OCI-LY7 (cell line): Measurements from ENCODE around the gene CCDC159. TPM values are rescaled to one million over a fixed set of nuclear protein-coding genes. Genes with fewer than 3 reads are reported as not detected.

Experiments
- BruUV-seq: library from RNA; stranded (reverse); fragments of 400-500 nt; replicated peaks from 2 replicates; lab custom pipeline; 2021; lab: Mats Ljungman, UMichigan
- CTCF ChIA-PET: fragments of 300-600 bp; sonication (Branson Sonifier 250); formaldehyde crosslinking; loops from one replicate; lab custom pipeline; 2022; ENCODE audit warnings: antibody characterized with exemption; ENCODE audit not compliant: unreplicated experiment; lab: Charles Lee
- POLR2A ChIA-PET: fragments of 300-600 bp; sonication (Branson Sonifier 250); formaldehyde crosslinking; loops from one replicate; lab custom pipeline; 2022; ENCODE audit warnings: antibody characterized with exemption; lab: Charles Lee
- DNase-seq: peaks from one replicate; pipeline ENCODE4 v3.0.0-alpha.2; 2015; ENCODE audit warnings: low spot score
- H2AFZ ChIP-seq: fragments of 200-600 bp; sonication (generic), shearing (Covaris generic); 2 replicates; pipeline ENCODE4 v1.6.1; 2014; ENCODE audit warnings: mild to moderate bottlenecking, antibody characterized with exemption, low read length, moderate library complexity
- H3K27ac ChIP-seq: fragments of 200-600 bp; sonication (generic); 2 replicates; pipeline ENCODE4 v1.5.1; 2014; ENCODE audit warnings: mixed run types, low read depth, mild to moderate bottlenecking, moderate library complexity, low read length, inconsistent platforms; ENCODE audit not compliant: poor library complexity, severe bottlenecking
- H3K36me3 ChIP-seq: fragments of 200-600 bp; sonication (generic); 2 replicates; pipeline ENCODE4 v1.6.1; 2014; ENCODE audit warnings: mild to moderate bottlenecking, antibody characterized with exemption, low read length, moderate library complexity, mixed read lengths; ENCODE audit not compliant: insufficient read depth
- H3K4me1 ChIP-seq: fragments of 200-600 bp; sonication (generic); 2 replicates; pipeline ENCODE4 v1.5.1; 2014; ENCODE audit warnings: mild to moderate bottlenecking, low read length; ENCODE audit not compliant: insufficient read depth, poor library complexity, severe bottlenecking
- H3K4me2 ChIP-seq: fragments of 200-600 bp; sonication (generic); 2 replicates; pipeline ENCODE4 v1.6.1; 2014; ENCODE audit warnings: mild to moderate bottlenecking, low read length
- H3K4me3 ChIP-seq: fragments of 200-600 bp; sonication (generic); 2 replicates; pipeline ENCODE4 v1.5.1; 2014; ENCODE audit warnings: mild to moderate bottlenecking, low read depth, low read length; ENCODE audit not compliant: poor library complexity, severe bottlenecking
- H3K79me2 ChIP-seq: fragments of 200-600 bp; sonication (generic); 2 replicates; pipeline ENCODE4 v1.6.1; 2016; ENCODE audit warnings: low read depth, mild to moderate bottlenecking, low read length, moderate library complexity, mixed read lengths; ENCODE audit not compliant: insufficient read depth
- H3K9me2 ChIP-seq: fragments of 200-600 bp; sonication (generic); 2 replicates; pipeline ENCODE4 v1.6.1; 2016; ENCODE audit warnings: mild to moderate bottlenecking, low read length, mixed read lengths; ENCODE audit not compliant: insufficient read depth
- H3K9me3 ChIP-seq: fragments of 200-600 bp; sonication (generic); 2 replicates; pipeline ENCODE4 v1.6.1; 2014; ENCODE audit warnings: mild to moderate bottlenecking, mixed run types, low read length, mixed read lengths
- H4K20me1 ChIP-seq: fragments of 200-600 bp; sonication (generic); 2 replicates; pipeline ENCODE4 v1.6.1; 2014; ENCODE audit warnings: mild to moderate bottlenecking, antibody characterized with exemption, low read length, moderate library complexity, mixed read lengths; ENCODE audit not compliant: insufficient read depth
- CTCF ChIP-seq: fragments of 200-600 bp; sonication (generic); conservative IDR thresholded peaks from 2 replicates; pipeline ENCODE4 v1.5.1; 2014; ENCODE audit warnings: mild to moderate bottlenecking, antibody characterized with exemption, low read length, moderate library complexity, mixed read lengths
- EZH2phosphoT487 ChIP-seq: fragments of 200-600 bp; sonication (generic); IDR thresholded peaks from 2 replicates; pipeline ENCODE4 v1.6.1; 2018; ENCODE audit warnings: low read depth, borderline replicate concordance, mild to moderate bottlenecking, mixed run types, antibody characterized with exemption, low read length, moderate library complexity, mixed read lengths
- intact Hi-C: fragments of 100-400 bp; cut with micrococcal nuclease; formaldehyde crosslinking; loops from one replicate; pipeline ENCODE4 v1.10.0; 2022; ENCODE audit not compliant: unreplicated experiment
- total RNA-seq, 2 experiments: library from RNA; depleted of rRNA in 1 of 2; stranded (reverse); fragments of >200 nt in 1 of 2; shearing (Covaris generic) in 1 of 2; gene quantifications; 2 replicates each; pipeline ENCODE4 v1.2.3, GENCODE V29; 2014 to 2022

CCDC159 gene
- total RNA-seq, 2 experiments from 2014 or later = 13.3 to 18.9 TPM

GRCh38 chr19:11342429-11342828 is 3.9 kb upstream of the CCDC159 start:
- intact Hi-C loops = no loop called here
- Histone ChIP-seq H3K4me1 (peaks cover 41% of the 10 kb centered on the region), H3K36me3 (peaks cover 7% of the 10 kb centered on the region), H2AFZ (no peak overlapping the region), H3K79me2 (no peaks in the 10 kb centered on the region), H3K4me2 (no peak overlapping the region), H3K9me2 (no peaks in the 10 kb centered on the region), H3K27ac (no peak overlapping the region), H3K9me3 (no peaks in the 10 kb centered on the region), H3K4me3 (no peak overlapping the region), H4K20me1 (no peaks in the 10 kb centered on the region)
- CTCF ChIA-PET = no interaction called here
- no TSS peak for BruUV-seq
- no peak for DNase-seq
- POLR2A ChIA-PET = no interaction called here
- TF ChIP-seq EZH2phosphoT487 = no peak
- no peak for TF ChIP-seq CTCF

- H3K79me2 ChIP-seq = no peaks in the 10 kb centered on the region
- peak overlapping the region; percentile 88 for H3K4me2 ChIP-seq
- peak overlapping the region; percentile 88 for H3K4me3 ChIP-seq
- H3K4me1 ChIP-seq = peaks cover 26% of the 10 kb centered on the region
- H3K9me3 ChIP-seq = no peaks in the 10 kb centered on the region
- TF ChIP-seq EZH2phosphoT487 (no peak), CTCF (no peak)
- ChIA-PET CTCF (interaction anchor here (0.6 kb wide), 2 partner anchors 31 to 37 kb away, joined by 3 read pairs; no protein-coding TSS in a partner anchor), POLR2A (interaction anchor here (0.7 kb wide), 1 partner anchor 18 kb away, joined by 6 read pairs; no protein-coding TSS in a partner anchor)
- no peaks in the 10 kb centered on the region for H3K9me2 ChIP-seq
- H3K36me3 ChIP-seq = peaks cover 7% of the 10 kb centered on the region
- no peak for DNase-seq
- H2AFZ ChIP-seq = peak overlapping the region; percentile 92; the same call in 1 of the 2 replicates
- H4K20me1 ChIP-seq = no peaks in the 10 kb centered on the region
- intact Hi-C loops = no loop called here
- BruUV-seq = no TSS peak
- no peak overlapping the region for H3K27ac ChIP-seq
These were observed 1.1 kb upstream of the CCDC159 start for GRCh38 chr19:11345122-11345803.

GRCh38 chr19:11347546-11348039 is 1.3 kb downstream of the CCDC159 start:
- H3K4me2 ChIP-seq = peak overlapping the region; percentile 93; the same call in 1 of the 2 replicates
- intact Hi-C loops = loop anchor here (2.0 kb wide), 2 partner anchors 27 to 55 kb away; partner anchors contain the start of gene SWSAP1

More at GRCh38 chr19:11347546-11348039, 1.3 kb downstream of the CCDC159 start:
- POLR2A ChIA-PET = interaction anchor here (1.3 kb wide), 1 partner anchor 27 kb away, joined by 7 read pairs; the partner anchor contains the start of gene SWSAP1
- no peak overlapping the region for H2AFZ ChIP-seq
- no peak for DNase-seq
- no peaks in the 10 kb centered on the region for H3K9me3 ChIP-seq
- peaks cover 26% of the 10 kb centered on the region for H3K4me1 ChIP-seq
- H3K9me2 ChIP-seq = no peaks in the 10 kb centered on the region
- H3K79me2 ChIP-seq = no peaks in the 10 kb centered on the region
- CTCF ChIA-PET = no interaction called here
- TF ChIP-seq EZH2phosphoT487 = no peak
- TF ChIP-seq CTCF = no peak
- H3K27ac ChIP-seq = no peak overlapping the region
- no TSS peak for BruUV-seq
- no peak overlapping the region for H3K4me3 ChIP-seq
- no peaks in the 10 kb centered on the region for H3K36me3 ChIP-seq
- H4K20me1 ChIP-seq = no peaks in the 10 kb centered on the region
